HG03565 (cell line): ENCODE measurements around the gene LSAMP.

Source experiments
- ATAC-seq: cut with Tn5 transposase; IDR thresholded peaks from one replicate; pipeline ENCODE4 v1.9.1; 2021; ENCODE audit warnings: mild to moderate bottlenecking, moderate library complexity; ENCODE audit not compliant: unreplicated experiment

The LSAMP gene

GRCh38 chr3:115922681-115923347 is 522.5 kb downstream of the LSAMP start:
- ATAC-seq: no peak

DNA sequence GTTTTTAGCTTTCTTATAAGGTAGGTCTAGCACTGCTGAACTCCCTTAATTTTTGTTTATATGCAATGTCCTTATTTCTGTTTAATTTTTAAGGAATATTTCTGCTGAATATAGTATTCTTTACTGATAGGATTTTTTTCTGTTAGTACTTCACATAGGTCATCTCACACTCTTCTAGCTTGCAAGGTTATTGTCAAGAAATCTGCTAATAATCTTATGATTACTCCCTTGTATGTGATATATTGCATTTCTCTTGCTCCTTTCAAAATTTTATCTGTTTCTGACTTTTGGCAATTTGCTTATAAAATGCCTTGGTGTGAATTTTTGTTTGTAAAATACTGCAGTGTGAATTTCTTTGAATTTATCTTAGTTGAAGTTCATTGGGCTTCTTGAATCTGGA is 523.6 kb downstream of the LSAMP start:
- ATAC-seq: no peak

- no peak for ATAC-seq
Measured at GRCh38 chr3:115918900-115919299, 526.4 kb downstream of the LSAMP start.

- no peak for ATAC-seq
Measured at GRCh38 chr3:115916866-115917265, 528.4 kb downstream of the LSAMP start.

GRCh38 chr3:115915061-115915460 is 530.2 kb downstream of the LSAMP start:
- ATAC-seq: no peak

DNA sequence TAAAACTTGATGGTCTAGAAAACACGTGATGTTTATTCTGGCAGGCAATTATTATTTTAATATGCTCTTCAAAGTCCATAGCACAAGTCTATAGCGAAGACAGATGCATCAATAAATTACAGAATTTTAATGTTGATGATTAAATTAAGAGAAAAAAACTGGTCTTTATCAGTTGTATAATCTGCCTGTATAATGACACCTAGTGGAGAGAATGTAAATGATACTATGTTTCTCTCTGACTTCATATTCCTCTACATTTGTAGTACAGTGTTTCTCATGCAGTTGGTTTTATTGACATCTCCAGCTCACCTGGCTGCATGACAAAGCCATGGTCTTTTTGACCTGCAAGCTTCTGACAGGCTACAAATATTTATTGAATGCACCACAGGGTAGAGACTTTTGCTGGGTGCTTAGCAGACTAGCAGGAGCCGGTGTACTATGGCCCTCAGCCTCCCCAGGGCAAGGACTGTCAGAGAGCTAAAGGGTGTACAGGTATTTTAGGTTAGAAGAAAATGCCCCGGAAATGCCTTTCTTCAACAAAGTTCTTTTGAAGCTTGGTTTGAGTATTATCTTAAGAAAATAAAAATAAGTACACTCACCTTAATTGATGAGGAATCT is 532.1 kb downstream of the LSAMP start:
- ATAC-seq: no peak

- ATAC-seq: no peak
Measured at GRCh38 chr3:115912372-115912771, 532.9 kb downstream of the LSAMP start.

DNA sequence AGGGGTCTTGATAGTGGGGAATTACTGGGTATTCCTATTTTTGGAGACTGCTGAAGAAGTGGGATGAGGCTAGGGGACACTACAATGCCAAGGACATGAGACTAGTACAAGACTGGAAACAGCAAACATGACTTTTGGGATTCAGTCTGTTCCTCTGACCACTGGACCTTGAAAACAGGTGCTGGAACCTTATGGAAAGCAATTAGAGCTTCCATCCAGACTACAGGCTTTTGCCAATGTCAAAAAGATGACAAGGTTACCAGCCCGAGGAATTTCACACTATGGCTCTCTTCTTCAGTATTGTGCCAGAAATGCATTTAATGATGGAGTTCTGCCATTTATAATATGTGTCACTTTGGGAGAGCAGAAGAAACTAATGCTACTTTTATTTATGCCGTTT is 539.4 kb downstream of the LSAMP start:
- no peak for ATAC-seq

GRCh38 chr3:115903843-115904242 is 541.4 kb downstream of the LSAMP start:
- no peak for ATAC-seq

GRCh38 chr3:115901008-115901407 is 544.3 kb downstream of the LSAMP start:
- ATAC-seq: no peak

DNA sequence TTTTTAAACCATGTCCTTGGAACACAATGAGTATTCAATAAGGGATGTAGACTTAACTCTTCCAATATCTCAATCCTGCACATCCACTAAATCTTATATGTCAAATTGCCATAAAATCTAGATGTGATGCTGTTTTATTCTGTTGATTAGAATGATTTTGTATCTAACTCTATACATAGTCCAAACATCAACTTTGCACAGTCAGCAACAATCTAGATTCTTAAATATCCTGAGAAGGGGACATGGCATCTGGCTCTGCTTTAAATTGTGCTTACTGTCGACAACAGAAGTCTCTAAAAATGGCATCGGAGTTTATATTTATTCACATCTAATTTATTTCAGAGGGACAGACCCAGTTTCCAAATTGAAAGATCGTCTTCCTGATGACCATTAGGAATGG is 545.8 kb downstream of the LSAMP start:
- ATAC-seq: no peak

GRCh38 chr3:115898656-115899410 is 546.5 kb downstream of the LSAMP start:
- ATAC-seq: no peak

GRCh38 chr3:115891006-115891636 is 554.2 kb downstream of the LSAMP start:
- no peak for ATAC-seq

- ATAC-seq: no peak
Measured at GRCh38 chr3:115890579-115890978, 554.7 kb downstream of the LSAMP start.

DNA sequence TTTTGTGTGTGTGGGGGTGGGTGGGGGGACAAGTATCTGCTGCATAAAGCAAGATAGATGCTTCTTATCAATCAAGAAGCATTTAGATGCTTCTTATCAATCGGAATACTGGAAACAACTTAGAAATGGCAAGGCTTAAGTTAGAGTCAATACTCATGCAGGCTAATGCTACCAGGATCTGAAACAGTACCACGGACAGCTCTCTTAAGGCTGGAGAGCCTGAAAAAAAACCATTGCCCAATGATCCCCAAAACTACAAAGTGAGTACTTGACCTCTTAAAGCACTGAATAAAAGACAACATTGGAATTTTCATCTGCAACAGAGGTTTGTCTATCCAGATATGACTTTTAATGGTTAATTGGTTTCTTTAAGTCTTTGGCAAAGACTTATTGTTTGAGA is 559.7 kb downstream of the LSAMP start:
- no peak for ATAC-seq

DNA sequence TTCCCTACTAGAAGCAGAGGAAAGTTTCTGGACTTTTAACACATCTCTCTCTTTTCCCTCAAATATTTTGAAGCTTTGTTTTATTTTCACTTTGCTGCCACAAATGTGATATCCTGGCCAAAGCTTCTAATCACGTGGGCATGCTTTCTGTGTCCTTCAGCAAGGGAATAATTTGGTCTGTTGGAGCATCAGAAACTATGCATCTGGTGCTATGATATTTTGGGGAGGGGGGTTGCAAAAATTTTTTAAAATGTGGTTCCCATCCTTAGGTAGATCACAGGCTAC is 567.7 kb downstream of the LSAMP start:
- ATAC-seq: no peak

- ATAC-seq: no peak
Measured at GRCh38 chr3:115876876-115877614, 568.2 kb downstream of the LSAMP start.

DNA sequence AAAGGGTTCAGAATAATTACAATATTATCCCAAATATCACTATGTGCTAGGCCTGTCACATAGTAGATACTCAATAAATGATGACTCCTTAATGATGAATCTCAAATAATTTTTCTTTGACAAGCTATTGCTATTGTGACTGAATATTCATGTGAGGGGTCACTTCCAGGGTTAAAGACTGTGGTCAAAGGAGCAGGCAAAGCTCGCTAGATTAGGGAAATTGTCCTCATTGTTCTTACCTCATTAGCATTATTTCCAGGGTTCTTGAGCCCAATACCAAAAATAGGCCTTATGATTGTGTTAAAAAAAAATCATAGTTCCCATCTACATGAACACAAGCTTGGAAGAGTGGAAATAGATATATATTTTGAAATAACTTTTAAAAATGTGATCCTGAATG is 569.8 kb downstream of the LSAMP start:
- no peak for ATAC-seq

DNA sequence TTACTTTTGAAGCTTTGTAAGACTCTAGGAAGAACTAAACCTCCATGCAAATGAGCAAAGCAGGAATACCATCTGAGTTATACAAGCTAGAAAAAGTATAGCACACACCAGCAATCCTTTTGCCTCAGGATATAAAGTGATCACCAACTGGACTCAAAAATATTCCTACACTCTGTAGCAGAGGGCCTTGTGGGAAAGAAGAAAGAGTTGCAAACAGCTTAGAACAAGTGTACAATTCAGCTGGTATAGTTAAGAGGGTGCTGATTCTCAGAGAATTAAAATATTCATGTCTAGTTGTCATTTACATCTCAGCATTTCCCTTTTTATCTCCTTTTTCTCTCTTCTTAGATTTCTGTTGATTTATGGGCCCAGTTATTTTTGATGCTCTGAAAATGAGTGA is 573.6 kb downstream of the LSAMP start:
- ATAC-seq: no peak

GRCh38 chr3:115864911-115865310 is 580.4 kb downstream of the LSAMP start:
- ATAC-seq: no peak

GRCh38 chr3:115862849-115863248 is 582.4 kb downstream of the LSAMP start:
- ATAC-seq: no peak
